Effector memory CD4-positive, alpha-beta T cell (primary cell): ENCODE data around the gene COL23A1.

Experiments
- DNase-seq, 3 donors: peaks; one replicate each; pipeline ENCODE4 v3.0.0-alpha.2; 2020
- H3K27ac ChIP-seq: 2 replicates; pipeline ENCODE4 v1.7.0; 2013; ENCODE audit warnings: mild to moderate bottlenecking, low read length, moderate library complexity; ENCODE audit not compliant: insufficient read depth, poor library complexity, severe bottlenecking
- H3K27me3 ChIP-seq: replicated peaks from 2 replicates; pipeline ENCODE4 v1.7.0; 2013; ENCODE audit warnings: mild to moderate bottlenecking, low read length; ENCODE audit not compliant: insufficient read depth, control insufficient read depth, poor library complexity, severe bottlenecking
- H3K36me3 ChIP-seq: 2 replicates; pipeline ENCODE4 v1.7.0; 2013; ENCODE audit warnings: mild to moderate bottlenecking, low read length, moderate library complexity; ENCODE audit not compliant: control insufficient read depth, insufficient read depth
- H3K4me1 ChIP-seq: 2 replicates; pipeline ENCODE4 v1.7.0; 2013; ENCODE audit warnings: low read length, mild to moderate bottlenecking; ENCODE audit not compliant: control insufficient read depth, insufficient read depth, poor library complexity, severe bottlenecking
- H3K4me3 ChIP-seq: 2 replicates; pipeline ENCODE4 v1.7.0; 2013; ENCODE audit warnings: low read length, low read depth, mild to moderate bottlenecking; ENCODE audit not compliant: insufficient read depth, poor library complexity, severe bottlenecking
- H3K9me3 ChIP-seq: 2 replicates; pipeline ENCODE4 v1.7.0; 2013; ENCODE audit warnings: mild to moderate bottlenecking, low read length, moderate library complexity; ENCODE audit not compliant: control insufficient read depth

The COL23A1 gene

GRCh38 chr5:178313316-178313715, 276.9 kb downstream of the COL23A1 start:
- H3K4me1 ChIP-seq: no peaks in the 10 kb centered on the region
- no peaks in the 10 kb centered on the region for H3K36me3 ChIP-seq
- H3K27ac ChIP-seq: no peak overlapping the region
- no peak overlapping the region for H3K4me3 ChIP-seq
- no peak for DNase-seq
- H3K9me3 ChIP-seq: peaks cover 2% of the 10 kb centered on the region
- no peaks in the 10 kb centered on the region for H3K27me3 ChIP-seq

DNA sequence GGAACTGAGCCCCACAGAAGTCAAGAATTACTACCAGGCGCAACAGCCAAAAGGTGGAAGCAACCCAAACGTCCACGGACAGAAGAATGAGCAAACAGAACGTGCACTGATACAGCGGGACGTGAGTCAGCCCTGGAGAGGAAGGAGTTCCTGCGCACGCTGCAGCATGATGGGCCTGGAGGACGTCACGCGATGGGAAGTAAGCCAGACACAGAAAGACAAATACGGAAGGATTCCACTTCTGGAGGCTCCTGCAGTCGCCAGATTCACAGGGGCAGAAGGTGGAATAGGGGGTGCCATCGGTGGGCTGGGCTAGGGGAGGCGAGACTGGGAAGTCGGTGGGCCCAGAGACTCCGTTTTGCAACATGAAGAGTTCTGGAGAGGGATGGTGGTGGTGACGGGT, 277.3 kb downstream of the COL23A1 start:
- H3K4me3 ChIP-seq: no peak overlapping the region
- no peak overlapping the region for H3K27ac ChIP-seq
- DNase-seq: no peak

GRCh38 chr5:178310130-178310865, 279.9 kb downstream of the COL23A1 start:
- no peaks in the 10 kb centered on the region for H3K4me1 ChIP-seq
- no peaks in the 10 kb centered on the region for H3K9me3 ChIP-seq
- no peaks in the 10 kb centered on the region for H3K27me3 ChIP-seq
- H3K36me3 ChIP-seq: no peaks in the 10 kb centered on the region
- H3K27ac ChIP-seq: no peak overlapping the region
- no peak for DNase-seq
- H3K4me3 ChIP-seq: no peak overlapping the region

More for the DNA sequence above, 277.3 kb downstream of the COL23A1 start:
- H3K4me1 ChIP-seq: no peaks in the 10 kb centered on the region
- H3K9me3 ChIP-seq: no peaks in the 10 kb centered on the region
- no peaks in the 10 kb centered on the region for H3K27me3 ChIP-seq
- H3K36me3 ChIP-seq: no peaks in the 10 kb centered on the region

DNA sequence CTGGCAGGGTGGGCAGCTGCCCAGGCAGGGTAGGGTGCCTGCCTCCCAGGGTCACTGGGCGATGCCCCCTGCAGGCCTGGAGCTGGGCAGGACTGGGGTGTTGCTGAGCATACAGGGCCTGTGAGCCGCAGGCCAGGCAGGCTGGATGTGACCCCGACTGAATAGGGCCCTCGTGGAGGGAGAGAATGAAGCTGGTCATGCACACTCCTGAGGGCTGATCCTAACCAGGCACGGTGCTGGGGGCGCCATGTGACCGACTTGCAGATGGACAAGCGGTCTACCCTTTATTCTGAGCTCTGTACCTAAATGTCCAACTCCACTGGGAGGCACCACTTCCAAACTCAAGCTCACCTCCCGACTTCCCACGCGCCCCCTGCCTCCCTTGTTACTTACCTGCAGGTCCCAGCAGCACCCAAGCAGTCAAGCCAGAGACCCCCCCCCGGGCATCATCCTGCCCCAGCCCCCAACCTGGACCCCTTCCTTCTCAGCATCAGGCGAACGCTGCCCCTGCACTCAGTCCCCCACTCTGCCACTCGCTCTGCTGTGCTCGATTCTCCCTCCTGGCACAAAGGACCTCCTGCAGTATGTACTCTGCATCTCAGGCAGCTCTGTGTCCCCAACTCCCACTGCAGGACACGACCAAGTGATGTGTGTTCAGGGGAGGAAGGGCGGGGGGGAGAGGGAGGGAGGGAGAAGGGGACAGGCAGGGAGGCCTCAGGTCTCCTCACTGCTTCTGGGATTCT, 280.8 kb downstream of the COL23A1 start:
- no peak overlapping the region for H3K27ac ChIP-seq
- H3K9me3 ChIP-seq: no peaks in the 10 kb centered on the region
- no peaks in the 10 kb centered on the region for H3K36me3 ChIP-seq
- no peaks in the 10 kb centered on the region for H3K27me3 ChIP-seq
- H3K4me1 ChIP-seq: no peaks in the 10 kb centered on the region
- DNase-seq: no peak
- H3K4me3 ChIP-seq: no peak overlapping the region

DNA sequence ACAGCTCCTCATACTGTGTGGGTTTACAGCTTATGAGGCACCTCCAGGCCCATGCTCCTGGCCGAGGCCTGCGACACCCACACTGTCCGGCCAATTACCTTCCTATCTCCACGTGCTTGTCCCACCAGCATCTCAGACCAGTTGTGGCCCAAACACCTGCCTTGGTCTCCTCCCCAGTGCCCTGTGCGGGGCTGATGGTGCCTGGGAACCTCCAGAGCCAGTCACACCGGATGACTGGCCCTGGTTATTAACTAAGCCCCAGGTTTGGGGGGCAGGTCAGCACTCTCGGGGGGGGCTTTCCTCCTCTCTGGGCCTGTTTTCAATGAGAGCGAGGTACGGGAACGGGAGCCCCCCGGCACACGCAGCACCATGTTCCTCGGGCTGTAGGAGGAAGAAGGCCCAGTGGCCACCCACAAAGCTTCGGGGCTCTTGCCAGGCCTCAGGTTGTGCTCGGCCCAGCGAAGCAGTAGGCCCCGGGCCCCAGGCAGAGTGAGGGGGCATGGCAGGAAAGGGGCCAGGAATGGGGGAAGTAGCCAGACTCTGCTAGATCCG, 281.6 kb downstream of the COL23A1 start:
- H3K9me3 ChIP-seq: no peaks in the 10 kb centered on the region
- no peaks in the 10 kb centered on the region for H3K4me1 ChIP-seq

DNA sequence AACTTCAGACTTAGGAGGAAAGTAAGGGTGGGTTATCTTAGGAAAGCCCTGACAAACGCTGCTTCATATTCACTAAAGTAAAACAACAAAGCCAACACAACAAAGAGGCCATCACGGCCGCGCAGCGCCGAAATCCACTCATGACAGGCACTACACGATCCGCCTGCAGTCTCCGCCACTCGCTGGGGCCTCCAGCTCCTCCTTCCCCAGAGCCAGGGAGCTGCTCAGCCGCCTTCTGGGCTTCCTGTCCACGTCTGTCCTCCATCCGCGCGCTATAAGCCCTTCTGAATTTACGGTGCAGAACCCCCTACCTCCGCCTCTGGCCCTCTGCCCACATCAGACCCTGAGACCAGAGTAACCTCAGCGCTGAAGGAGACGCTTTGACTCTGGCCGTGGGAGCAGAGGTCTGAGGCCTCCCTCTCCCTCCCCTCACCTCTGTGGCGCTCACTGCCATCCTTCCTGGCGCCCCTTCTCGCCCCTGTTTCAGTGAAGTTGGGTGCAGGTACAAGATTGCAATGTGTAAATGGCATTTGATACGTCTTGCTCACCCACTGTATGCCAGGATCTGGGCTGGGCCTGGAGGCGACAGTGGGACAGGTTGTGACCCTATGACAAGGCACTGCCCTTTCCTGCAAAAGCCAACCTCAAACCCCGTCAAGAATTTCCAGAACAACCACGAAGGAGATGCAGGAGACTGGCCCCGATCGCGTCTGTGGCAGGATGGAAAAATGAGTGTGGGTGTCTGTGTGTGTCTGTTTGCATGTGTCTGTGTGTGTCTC, 282.7 kb downstream of the COL23A1 start:
- no peaks in the 10 kb centered on the region for H3K36me3 ChIP-seq
- H3K27ac ChIP-seq: no peak overlapping the region
- H3K4me1 ChIP-seq: no peaks in the 10 kb centered on the region
- no peaks in the 10 kb centered on the region for H3K27me3 ChIP-seq
- H3K4me3 ChIP-seq: no peak overlapping the region
- no peaks in the 10 kb centered on the region for H3K9me3 ChIP-seq
- no peak for DNase-seq

More for the DNA sequence above, 281.6 kb downstream of the COL23A1 start:
- Histone ChIP-seq H3K4me3 (no peak overlapping the region), H3K27ac (no peak overlapping the region), H3K27me3 (no peaks in the 10 kb centered on the region), H3K36me3 (no peaks in the 10 kb centered on the region)
- no peak for DNase-seq

DNA sequence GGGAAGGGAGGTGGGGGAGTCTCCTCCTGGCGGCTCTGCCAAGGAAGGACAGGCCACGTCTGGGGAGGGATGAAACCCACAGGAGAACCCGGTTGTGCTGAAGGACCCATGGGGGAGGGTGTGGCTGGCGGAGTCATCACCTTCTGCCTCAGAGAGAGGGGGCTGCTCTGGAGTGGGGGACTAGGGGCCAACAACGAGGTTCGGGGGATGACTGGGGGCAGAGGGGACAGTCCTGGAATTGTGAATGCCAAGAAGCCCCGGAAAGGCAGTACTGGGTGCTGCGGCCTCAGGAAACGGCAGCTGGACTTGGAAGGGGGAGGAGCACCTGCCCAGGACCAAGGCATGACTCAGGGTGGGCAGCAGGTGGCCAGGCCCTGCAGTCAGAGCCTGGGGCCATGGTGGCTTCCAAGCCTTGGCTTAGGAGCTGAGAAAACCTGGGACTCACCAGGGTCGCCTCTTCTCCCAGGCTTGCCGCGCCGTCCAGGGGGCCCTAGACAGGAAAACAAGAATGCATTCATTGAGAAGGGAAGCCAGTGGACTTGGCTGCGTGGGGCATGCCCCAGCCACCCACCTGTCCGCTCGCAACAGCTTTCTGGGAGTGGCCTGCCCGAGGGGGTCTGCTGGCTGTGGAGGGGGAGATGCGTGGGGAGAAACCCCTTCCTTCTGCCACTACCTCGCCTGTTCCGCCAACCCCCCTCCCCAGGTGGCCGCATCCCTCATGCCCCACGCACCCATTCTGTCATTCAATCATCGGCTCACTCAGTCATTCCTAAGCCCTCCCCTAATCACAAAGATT, 283.6 kb downstream of the COL23A1 start:
- Histone ChIP-seq H3K4me3 (no peak overlapping the region), H3K27ac (no peak overlapping the region), H3K9me3 (no peaks in the 10 kb centered on the region), H3K4me1 (no peaks in the 10 kb centered on the region), H3K36me3 (no peaks in the 10 kb centered on the region), H3K27me3 (no peaks in the 10 kb centered on the region)
- no peak for DNase-seq

DNA sequence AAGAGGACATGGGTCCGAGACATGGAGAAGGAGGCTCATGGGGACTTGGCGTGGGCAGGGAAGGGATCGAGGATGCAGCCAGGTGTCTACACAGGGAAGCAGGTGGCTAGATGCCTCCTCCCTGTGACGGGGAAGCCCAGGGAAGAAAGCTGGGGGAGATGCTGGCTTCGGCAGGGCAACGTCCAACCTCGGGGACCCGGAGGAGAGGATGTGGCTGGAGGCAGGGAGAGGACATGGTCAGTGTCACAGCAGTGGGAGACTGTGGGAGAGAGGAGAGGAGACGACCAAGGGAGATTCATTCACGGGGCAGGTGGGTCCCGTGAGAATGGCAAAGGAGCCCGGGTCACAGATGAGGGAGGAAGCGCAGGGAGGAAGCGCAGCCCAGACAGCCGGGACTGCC, 284.4 kb downstream of the COL23A1 start:
- DNase-seq: no peak
- no peak overlapping the region for H3K27ac ChIP-seq
- no peak overlapping the region for H3K4me3 ChIP-seq
- no peaks in the 10 kb centered on the region for H3K36me3 ChIP-seq
- no peaks in the 10 kb centered on the region for H3K9me3 ChIP-seq
- no peaks in the 10 kb centered on the region for H3K4me1 ChIP-seq
- no peaks in the 10 kb centered on the region for H3K27me3 ChIP-seq
